Activated T-cell treated with anti-CD3 and anti-CD28 coated beads, Interleukin-2, amount 50 U/mL, for 24 hours (primary cell): ENCODE measurements around the gene CARM1.

ENCODE experiments used
- DNase-seq: peaks from one replicate; pipeline ENCODE4 v3.0.0-alpha.2; 2020
- H3K27ac Mint-ChIP-seq: 2 replicates; pipeline ENCODE4 v1.8.0; 2020; ENCODE audit warnings: mild to moderate bottlenecking, mixed read lengths
- H3K27me3 Mint-ChIP-seq: 2 replicates; pipeline ENCODE4 v1.8.0; 2020; ENCODE audit warnings: mixed read lengths
- H3K36me3 Mint-ChIP-seq: 2 replicates; pipeline ENCODE4 v1.8.0; 2020; ENCODE audit warnings: low read depth, mixed read lengths
- H3K4me1 Mint-ChIP-seq: 2 replicates; pipeline ENCODE4 v1.8.0; 2020; ENCODE audit warnings: low read depth, mixed read lengths
- H3K4me3 Mint-ChIP-seq: 2 replicates; pipeline ENCODE4 v1.8.0; 2020; ENCODE audit warnings: mild to moderate bottlenecking, moderate library complexity, mixed read lengths
- H3K9me3 Mint-ChIP-seq: 2 replicates; pipeline ENCODE4 v1.8.0; 2020; ENCODE audit warnings: mixed read lengths

CARM1 gene

GRCh38 chr19:10895363-10895762, 24.0 kb downstream of the CARM1 start:
- peaks cover 10% of the 10 kb centered on the region for H3K36me3 Mint-ChIP-seq
- no peaks in the 10 kb centered on the region for H3K27me3 Mint-ChIP-seq
- H3K27ac Mint-ChIP-seq: no peak overlapping the region
- no peak overlapping the region for H3K4me3 Mint-ChIP-seq
- H3K9me3 Mint-ChIP-seq: no peaks in the 10 kb centered on the region
- H3K4me1 Mint-ChIP-seq: peaks cover 13% of the 10 kb centered on the region
- no peak for DNase-seq

- Mint-ChIP-seq H3K9me3 (no peaks in the 10 kb centered on the region), H3K4me1 (peaks cover 13% of the 10 kb centered on the region), H3K27ac (no peak overlapping the region), H3K4me3 (no peak overlapping the region), H3K27me3 (no peaks in the 10 kb centered on the region), H3K36me3 (peaks cover 10% of the 10 kb centered on the region)
- DNase-seq: no peak
Measured at GRCh38 chr19:10895920-10896319, 24.6 kb downstream of the CARM1 start.

- Mint-ChIP-seq H3K9me3 (no peaks in the 10 kb centered on the region), H3K4me1 (peaks cover 13% of the 10 kb centered on the region), H3K36me3 (peaks cover 9% of the 10 kb centered on the region)
Measured at GRCh38 chr19:10896851-10897526, 25.6 kb downstream of the CARM1 start.

GRCh38 chr19:10898633-10899032, 27.3 kb downstream of the CARM1 start:
- Mint-ChIP-seq H3K27ac (no peak overlapping the region), H3K36me3 (peaks cover 18% of the 10 kb centered on the region), H3K4me1 (peaks cover 13% of the 10 kb centered on the region), H3K27me3 (no peaks in the 10 kb centered on the region), H3K4me3 (no peak overlapping the region), H3K9me3 (no peaks in the 10 kb centered on the region)
- DNase-seq: no peak

More at GRCh38 chr19:10896851-10897526, 25.6 kb downstream of the CARM1 start:
- no peaks in the 10 kb centered on the region for H3K27me3 Mint-ChIP-seq
- H3K4me3 Mint-ChIP-seq: no peak overlapping the region
- H3K27ac Mint-ChIP-seq: peak overlapping the region; percentile 51
- no peak for DNase-seq

GRCh38 chr19:10899151-10899653, 27.8 kb downstream of the CARM1 start:
- no peak overlapping the region for H3K27ac Mint-ChIP-seq
- H3K27me3 Mint-ChIP-seq: no peaks in the 10 kb centered on the region
- H3K9me3 Mint-ChIP-seq: no peaks in the 10 kb centered on the region
- H3K4me3 Mint-ChIP-seq: no peak overlapping the region
- peaks cover 13% of the 10 kb centered on the region for H3K4me1 Mint-ChIP-seq
- DNase-seq: no peak
- peaks cover 17% of the 10 kb centered on the region for H3K36me3 Mint-ChIP-seq

- no peaks in the 10 kb centered on the region for H3K4me1 Mint-ChIP-seq
- H3K9me3 Mint-ChIP-seq: no peaks in the 10 kb centered on the region
- H3K27me3 Mint-ChIP-seq: no peaks in the 10 kb centered on the region
- DNase-seq: no peak
- peaks cover 63% of the 10 kb centered on the region for H3K36me3 Mint-ChIP-seq
- no peak overlapping the region for H3K4me3 Mint-ChIP-seq
- H3K27ac Mint-ChIP-seq: no peak overlapping the region
Measured at GRCh38 chr19:10907925-10908324, 36.6 kb downstream of the CARM1 start.

GRCh38 chr19:10908380-10908960, 37.1 kb downstream of the CARM1 start:
- no peaks in the 10 kb centered on the region for H3K27me3 Mint-ChIP-seq
- no peaks in the 10 kb centered on the region for H3K9me3 Mint-ChIP-seq
- H3K4me3 Mint-ChIP-seq: no peak overlapping the region
- DNase-seq: no peak
- H3K4me1 Mint-ChIP-seq: no peaks in the 10 kb centered on the region
- peaks cover 63% of the 10 kb centered on the region for H3K36me3 Mint-ChIP-seq
- H3K27ac Mint-ChIP-seq: no peak overlapping the region

- Mint-ChIP-seq H3K4me1 (no peaks in the 10 kb centered on the region), H3K36me3 (peaks cover 80% of the 10 kb centered on the region), H3K27me3 (no peaks in the 10 kb centered on the region), H3K9me3 (no peaks in the 10 kb centered on the region), H3K4me3 (no peak overlapping the region), H3K27ac (no peak overlapping the region)
- no peak for DNase-seq
Measured at GRCh38 chr19:10911579-10912363, 40.4 kb downstream of the CARM1 start.

- H3K4me3 Mint-ChIP-seq: no peak overlapping the region
- no peaks in the 10 kb centered on the region for H3K27me3 Mint-ChIP-seq
- H3K36me3 Mint-ChIP-seq: peaks cover 77% of the 10 kb centered on the region
- no peaks in the 10 kb centered on the region for H3K4me1 Mint-ChIP-seq
- no peak for DNase-seq
- H3K27ac Mint-ChIP-seq: no peak overlapping the region
- no peaks in the 10 kb centered on the region for H3K9me3 Mint-ChIP-seq
Measured at GRCh38 chr19:10912619-10913018, 41.3 kb downstream of the CARM1 start.

- Mint-ChIP-seq H3K36me3 (peaks cover 76% of the 10 kb centered on the region), H3K9me3 (no peaks in the 10 kb centered on the region), H3K4me3 (no peak overlapping the region), H3K4me1 (no peaks in the 10 kb centered on the region), H3K27me3 (no peaks in the 10 kb centered on the region), H3K27ac (no peak overlapping the region)
- DNase-seq: no peak
Measured at GRCh38 chr19:10913716-10914340, 42.5 kb downstream of the CARM1 start.

GRCh38 chr19:10915130-10916091, 44.1 kb downstream of the CARM1 start:
- H3K4me1 Mint-ChIP-seq: no peaks in the 10 kb centered on the region
- peaks cover 78% of the 10 kb centered on the region for H3K36me3 Mint-ChIP-seq
- no peaks in the 10 kb centered on the region for H3K9me3 Mint-ChIP-seq
- H3K27me3 Mint-ChIP-seq: no peaks in the 10 kb centered on the region
- no peak overlapping the region for H3K27ac Mint-ChIP-seq
- no peak overlapping the region for H3K4me3 Mint-ChIP-seq
- DNase-seq: no peak

- DNase-seq: no peak
- H3K27ac Mint-ChIP-seq: no peak overlapping the region
- no peaks in the 10 kb centered on the region for H3K9me3 Mint-ChIP-seq
- peaks cover 82% of the 10 kb centered on the region for H3K36me3 Mint-ChIP-seq
- no peaks in the 10 kb centered on the region for H3K4me1 Mint-ChIP-seq
- H3K4me3 Mint-ChIP-seq: no peak overlapping the region
- H3K27me3 Mint-ChIP-seq: no peaks in the 10 kb centered on the region
Measured at GRCh38 chr19:10916602-10917001, 45.2 kb downstream of the CARM1 start.

GRCh38 chr19:10918359-10918758, 47.0 kb downstream of the CARM1 start:
- Mint-ChIP-seq H3K4me3 (no peak overlapping the region), H3K27ac (no peak overlapping the region), H3K27me3 (no peaks in the 10 kb centered on the region), H3K9me3 (no peaks in the 10 kb centered on the region), H3K4me1 (no peaks in the 10 kb centered on the region), H3K36me3 (peaks cover 80% of the 10 kb centered on the region)
- DNase-seq: no peak
